DND-41 (cell line): ENCODE results near the gene NARS2.
"Not testable (repeated sequence)": the region's sequence is repeated elsewhere in the genome, so short reads cannot be mapped to it uniquely, and the experiment has no call there.

ENCODE experiments used
- ATAC-seq: fragments of 200-7000 bp; cut with Tn5 transposase; 3 replicates; pipeline ENCODE4 v1.9.1; 2021; ENCODE audit warnings: low read depth; ENCODE audit not compliant: insufficient read depth
- DNase-seq: peaks from one replicate; pipeline ENCODE4 v3.0.0-alpha.2; 2020
- H2AFZ ChIP-seq: 2 replicates; pipeline ENCODE4 v1.6.0; 2012; ENCODE audit warnings: low read depth, low read length
- H3K27ac ChIP-seq: 2 replicates; pipeline ENCODE4 v1.5.1; 2012; ENCODE audit warnings: low read length, inconsistent platforms
- H3K27me3 ChIP-seq: fragments of 200-600 bp; sonication (generic); 2 replicates; pipeline ENCODE4 v1.6.0; 2012; ENCODE audit warnings: low read length, mild to moderate bottlenecking, inconsistent platforms; ENCODE audit not compliant: insufficient read depth, poor library complexity
- H3K36me3 ChIP-seq: 2 replicates; pipeline ENCODE4 v1.5.1; 2012; ENCODE audit warnings: low read length, inconsistent platforms; ENCODE audit not compliant: insufficient read depth
- H3K4me1 ChIP-seq: 2 replicates; pipeline ENCODE4 v1.5.1; 2012; ENCODE audit warnings: mild to moderate bottlenecking, low read length; ENCODE audit not compliant: insufficient read depth
- H3K4me2 ChIP-seq: 2 replicates; pipeline ENCODE4 v1.6.0; 2012; ENCODE audit warnings: mild to moderate bottlenecking, moderate library complexity, low read length, inconsistent platforms; ENCODE audit not compliant: insufficient read depth
- H3K4me3 ChIP-seq, 2 experiments: fragments of 200-600 bp in 1 of 2; shearing (Covaris generic) in 1 of 2; 2 replicates each; pipeline ENCODE4 v1.5.1; 2012 to 2016; ENCODE audit warnings: inconsistent platforms in 2 of 2, low read length in 2 of 2, mild to moderate bottlenecking in 2 of 2, low read depth in 1 of 2, moderate library complexity in 1 of 2
- H3K79me2 ChIP-seq: 2 replicates; pipeline ENCODE4 v1.6.0; 2012; ENCODE audit warnings: low read length, inconsistent platforms; ENCODE audit not compliant: insufficient read depth
- H3K9ac ChIP-seq: 2 replicates; pipeline ENCODE4 v1.6.0; 2012; ENCODE audit warnings: low read depth, mild to moderate bottlenecking, inconsistent platforms, low read length, moderate library complexity
- H3K9me3 ChIP-seq: 2 replicates; pipeline ENCODE4 v1.5.1; 2012; ENCODE audit warnings: low read length, moderate library complexity, mild to moderate bottlenecking, inconsistent platforms; ENCODE audit not compliant: insufficient read depth, severe bottlenecking
- H4K20me1 ChIP-seq: 2 replicates; pipeline ENCODE4 v1.6.0; 2012; ENCODE audit warnings: low read length; ENCODE audit not compliant: insufficient read depth
- CTCF ChIP-seq: IDR thresholded peaks from 2 replicates; pipeline ENCODE4 v1.5.1; 2012; ENCODE audit warnings: borderline replicate concordance, low read length, moderate library complexity, mild to moderate bottlenecking; ENCODE audit not compliant: poor library complexity, severe bottlenecking; ENCODE audit errors: extremely low read depth
- EZH2 ChIP-seq: IDR thresholded peaks from 3 replicates; pipeline ENCODE4 v1.6.1; 2012; ENCODE audit warnings: borderline replicate concordance, low read depth, mild to moderate bottlenecking, moderate library complexity, low read length, inconsistent platforms; ENCODE audit not compliant: severe bottlenecking

NARS2 gene

DNA sequence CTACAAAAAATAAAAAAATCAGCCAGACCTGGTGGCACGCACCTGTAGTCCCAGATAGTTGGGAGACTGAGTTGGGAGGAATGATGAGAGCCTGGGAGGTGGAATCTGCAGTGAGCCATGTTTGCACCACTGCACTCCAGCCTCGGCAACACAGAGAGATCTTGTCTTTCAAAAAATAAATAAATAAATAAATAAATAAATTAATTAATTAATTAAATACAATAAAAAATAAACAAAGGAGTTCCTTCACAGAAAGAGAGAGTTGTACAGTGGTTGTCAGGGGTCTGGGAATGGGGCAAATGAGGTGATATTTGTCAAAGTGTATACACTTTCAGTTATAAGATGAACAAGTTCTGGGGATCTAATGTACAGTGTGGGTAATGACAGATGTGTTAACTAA lies 107.3 kb downstream of the NARS2 start:
- Histone ChIP-seq H3K27ac (no peak overlapping the region), H3K79me2 (no peaks in the 10 kb centered on the region), H3K27me3 (no peaks in the 10 kb centered on the region), H3K4me3 (no peak overlapping the region), H3K9ac (no peak overlapping the region), H2AFZ (no peak overlapping the region), H3K36me3 (peaks cover 40% of the 10 kb centered on the region), H4K20me1 (no peaks in the 10 kb centered on the region), H3K4me1 (no peaks in the 10 kb centered on the region), H3K9me3 (no peaks in the 10 kb centered on the region), H3K4me2 (no peak overlapping the region)
- DNase-seq (no peak), ATAC-seq (no peak)
- no peak for TF ChIP-seq CTCF
- TF ChIP-seq EZH2 = no peak

GRCh38 chr11:78465169-78465942 lies 109.3 kb downstream of the NARS2 start:
- H2AFZ ChIP-seq = no peak overlapping the region
- H3K9me3 ChIP-seq = no peaks in the 10 kb centered on the region
- TF ChIP-seq CTCF (no peak), EZH2 (no peak)
- H3K4me3 ChIP-seq = no peak overlapping the region
- H3K27ac ChIP-seq = peak overlapping the region; percentile 35
- no peak overlapping the region for H3K9ac ChIP-seq
- DNase-seq = no peak
- H3K4me1 ChIP-seq = no peaks in the 10 kb centered on the region
- H3K79me2 ChIP-seq = no peaks in the 10 kb centered on the region
- ATAC-seq = peak; percentile 84
- H3K36me3 ChIP-seq = peaks cover 58% of the 10 kb centered on the region
- no peak overlapping the region for H3K4me2 ChIP-seq
- no peaks in the 10 kb centered on the region for H4K20me1 ChIP-seq
- no peaks in the 10 kb centered on the region for H3K27me3 ChIP-seq

- H3K4me2 ChIP-seq, H3K27ac ChIP-seq, H3K4me1 ChIP-seq, H3K27me3 ChIP-seq, H3K9ac ChIP-seq, H3K79me2 ChIP-seq, ATAC-seq, H3K4me3 ChIP-seq, DNase-seq, H2AFZ ChIP-seq, H3K9me3 ChIP-seq, H4K20me1 ChIP-seq: not testable (repeated sequence)
- peaks cover 63% of the 10 kb centered on the region for H3K36me3 ChIP-seq
These were observed 109.9 kb downstream of the NARS2 start for GRCh38 chr11:78464787-78465168.

DNA sequence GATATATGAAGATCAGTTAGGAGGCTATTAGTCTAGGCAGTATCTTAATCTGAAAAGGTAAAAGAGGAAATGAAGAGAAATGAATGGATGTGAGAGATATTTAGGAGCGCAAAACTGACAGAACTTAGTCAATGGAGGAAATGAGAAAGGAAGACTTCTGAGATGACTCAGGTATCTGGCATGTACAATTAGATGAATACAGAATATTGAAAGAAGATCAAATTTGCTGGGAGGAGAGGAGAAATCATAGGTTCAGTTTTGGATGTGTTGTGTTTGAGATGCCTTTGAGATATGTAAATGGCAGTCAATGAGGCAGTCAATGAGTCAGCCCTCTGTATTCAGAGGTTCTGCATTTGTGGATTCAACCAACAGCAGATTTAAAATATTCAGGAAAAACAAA lies 114.2 kb downstream of the NARS2 start:
- Histone ChIP-seq H3K4me3 (no peak overlapping the region), H3K27me3 (no peaks in the 10 kb centered on the region), H3K27ac (no peak overlapping the region), H2AFZ (no peak overlapping the region), H3K4me2 (no peak overlapping the region), H3K9me3 (no peaks in the 10 kb centered on the region), H3K9ac (no peak overlapping the region), H3K4me1 (no peaks in the 10 kb centered on the region), H4K20me1 (no peaks in the 10 kb centered on the region), H3K79me2 (no peaks in the 10 kb centered on the region), H3K36me3 (peaks cover 78% of the 10 kb centered on the region)
- ATAC-seq (no peak), DNase-seq (no peak)
- no peak for TF ChIP-seq EZH2
- TF ChIP-seq CTCF = no peak
